Astrocyte (in vitro differentiated cells and primary cell): ENCODE measurements around the gene ROPN1B.
"Not testable (repeated sequence)": the region's sequence is repeated elsewhere in the genome, so short reads cannot be mapped to it uniquely, and the experiment has no call there.

Source experiments
- CTCF ChIP-seq: IDR thresholded peaks from 2 replicates; pipeline ENCODE4 v1.5.1; 2011; ENCODE audit warnings: low read depth, mild to moderate bottlenecking, inconsistent platforms, low read length, moderate library complexity; ENCODE audit not compliant: insufficient read depth
- EZH2 ChIP-seq: IDR thresholded peaks from 2 replicates; pipeline ENCODE4 v1.6.1; 2012; ENCODE audit warnings: mild to moderate bottlenecking, low read length, inconsistent platforms; ENCODE audit not compliant: insufficient read depth

- TF ChIP-seq CTCF, EZH2: not testable (repeated sequence)
These were observed 48.8 kb upstream of the ROPN1B start for GRCh38 chr3:125920191-125920590.
